NB4 (cell line): Measurements from ENCODE around the gene LGALS7B.
"Not testable (repeated sequence)": the region's sequence is repeated elsewhere in the genome, so short reads cannot be mapped to it uniquely, and the experiment has no call there.

ENCODE experiments used
- POLR2A ChIP-seq: IDR thresholded peaks from 2 replicates; pipeline ENCODE4 v1.6.1; 2011; ENCODE audit warnings: mild to moderate bottlenecking; ENCODE audit not compliant: insufficient read length; ENCODE audit errors: extremely low read depth
- TF ChIP-seq, protein P1 (sequence below): IDR thresholded peaks from 2 replicates; pipeline ENCODE4 v1.6.1; 2011; ENCODE audit warnings: low read depth, low read length
- TF ChIP-seq, protein P2 (sequence below): IDR thresholded peaks from one replicate; pipeline ENCODE4 v1.5.1; 2012; ENCODE audit warnings: low read depth, low read length

DNA sequence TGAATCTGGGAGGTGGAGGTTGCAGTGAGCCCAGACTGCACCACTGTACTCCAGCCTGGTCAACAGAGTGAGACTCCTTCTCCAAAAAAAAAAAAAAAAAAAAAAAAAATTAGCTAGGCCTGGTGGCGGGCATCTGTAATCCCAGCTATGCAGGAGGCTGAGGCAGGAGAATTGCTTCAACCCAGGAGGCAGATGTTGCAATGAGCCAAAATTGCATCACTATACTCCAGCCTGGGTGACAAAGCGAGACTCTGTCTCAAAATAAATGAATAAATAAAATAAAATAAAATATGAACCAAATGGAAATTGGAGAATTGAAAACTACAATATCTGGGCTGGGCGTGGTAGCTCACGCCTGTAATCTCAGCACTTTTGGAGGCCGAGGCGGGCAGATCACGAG is 40.2 kb downstream of the LGALS7B start:
- TF ChIP-seq, protein P1, sequence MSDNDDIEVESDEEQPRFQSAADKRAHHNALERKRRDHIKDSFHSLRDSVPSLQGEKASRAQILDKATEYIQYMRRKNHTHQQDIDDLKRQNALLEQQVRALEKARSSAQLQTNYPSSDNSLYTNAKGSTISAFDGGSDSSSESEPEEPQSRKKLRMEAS, result not testable (repeated sequence)
- TF ChIP-seq, protein P2, sequence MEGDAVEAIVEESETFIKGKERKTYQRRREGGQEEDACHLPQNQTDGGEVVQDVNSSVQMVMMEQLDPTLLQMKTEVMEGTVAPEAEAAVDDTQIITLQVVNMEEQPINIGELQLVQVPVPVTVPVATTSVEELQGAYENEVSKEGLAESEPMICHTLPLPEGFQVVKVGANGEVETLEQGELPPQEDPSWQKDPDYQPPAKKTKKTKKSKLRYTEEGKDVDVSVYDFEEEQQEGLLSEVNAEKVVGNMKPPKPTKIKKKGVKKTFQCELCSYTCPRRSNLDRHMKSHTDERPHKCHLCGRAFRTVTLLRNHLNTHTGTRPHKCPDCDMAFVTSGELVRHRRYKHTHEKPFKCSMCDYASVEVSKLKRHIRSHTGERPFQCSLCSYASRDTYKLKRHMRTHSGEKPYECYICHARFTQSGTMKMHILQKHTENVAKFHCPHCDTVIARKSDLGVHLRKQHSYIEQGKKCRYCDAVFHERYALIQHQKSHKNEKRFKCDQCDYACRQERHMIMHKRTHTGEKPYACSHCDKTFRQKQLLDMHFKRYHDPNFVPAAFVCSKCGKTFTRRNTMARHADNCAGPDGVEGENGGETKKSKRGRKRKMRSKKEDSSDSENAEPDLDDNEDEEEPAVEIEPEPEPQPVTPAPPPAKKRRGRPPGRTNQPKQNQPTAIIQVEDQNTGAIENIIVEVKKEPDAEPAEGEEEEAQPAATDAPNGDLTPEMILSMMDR, result not testable (repeated sequence)
- TF ChIP-seq POLR2A, result not testable (repeated sequence)
